SK-N-MC (cell line): ENCODE data around the gene LDLRAD3.

Source experiments
- EZH2 ChIP-seq: fragments of 200-600 bp; sonication (generic); IDR thresholded peaks from one replicate; pipeline ENCODE4 v1.6.1; 2017; ENCODE audit warnings: antibody characterized with exemption
- POLR2AphosphoS5 ChIP-seq: IDR thresholded peaks from 2 replicates; pipeline ENCODE4 v1.6.1; 2012; ENCODE audit warnings: mild to moderate bottlenecking, low read depth, low read length, borderline replicate concordance

- TF ChIP-seq POLR2AphosphoS5 (no peak), EZH2 (no peak)
These were observed 223.9 kb downstream of the LDLRAD3 start for GRCh38 chr11:36167729-36168128.
